DOHH2 (cell line): ENCODE measurements around the gene GART.

Source experiments
- H3F3A ChIP-seq: fragments of 200-600 bp; sonication (generic), shearing (Covaris generic); 2 replicates; pipeline ENCODE4 v1.6.0; 2016; ENCODE audit warnings: antibody characterized with exemption, mild to moderate bottlenecking; ENCODE audit not compliant: control insufficient read depth, insufficient read depth
- H3K27ac ChIP-seq: fragments of 200-600 bp; sonication (generic); 2 replicates; pipeline ENCODE4 v1.5.1; 2014; ENCODE audit warnings: low read depth, mild to moderate bottlenecking, low read length, moderate library complexity
- H3K27me3 ChIP-seq: fragments of 200-600 bp; sonication (generic); 2 replicates; pipeline ENCODE4 v1.6.1; 2014; ENCODE audit warnings: mild to moderate bottlenecking, low read length, mixed read lengths; ENCODE audit not compliant: control insufficient read depth
- H3K36me3 ChIP-seq: fragments of 200-600 bp; sonication (generic); 2 replicates; pipeline ENCODE4 v1.6.1; 2014; ENCODE audit warnings: mild to moderate bottlenecking, low read length, moderate library complexity, mixed read lengths; ENCODE audit not compliant: control insufficient read depth
- H3K4me1 ChIP-seq: fragments of 200-600 bp; sonication (generic); 2 replicates; pipeline ENCODE4 v1.6.1; 2014; ENCODE audit warnings: mild to moderate bottlenecking, low read length, mixed read lengths; ENCODE audit not compliant: control insufficient read depth
- H3K4me2 ChIP-seq: fragments of 200-600 bp; sonication (generic); 2 replicates; pipeline ENCODE4 v1.6.0; 2014; ENCODE audit warnings: mild to moderate bottlenecking, low read length, moderate library complexity
- H3K4me3 ChIP-seq: fragments of 200-600 bp; sonication (generic); 2 replicates; pipeline ENCODE4 v1.5.1; 2014; ENCODE audit warnings: mild to moderate bottlenecking, low read length, mixed read lengths
- H3K79me2 ChIP-seq: fragments of 200-600 bp; sonication (generic); 2 replicates; pipeline ENCODE4 v1.6.1; 2014; ENCODE audit warnings: mild to moderate bottlenecking, low read length, mixed read lengths; ENCODE audit not compliant: control insufficient read depth
- H3K9me2 ChIP-seq: fragments of 200-600 bp; sonication (generic); replicated peaks from 2 replicates; pipeline ENCODE4 v1.6.1; 2014; ENCODE audit warnings: mild to moderate bottlenecking, low read length, mixed read lengths; ENCODE audit not compliant: control insufficient read depth
- H3K9me3 ChIP-seq: fragments of 200-600 bp; sonication (generic); 2 replicates; pipeline ENCODE4 v1.6.1; 2014; ENCODE audit warnings: antibody characterized with exemption, low read length, mixed read lengths; ENCODE audit not compliant: control insufficient read depth, insufficient read depth
- H4K20me1 ChIP-seq: fragments of 200-600 bp; sonication (generic); 2 replicates; pipeline ENCODE4 v1.6.0; 2014; ENCODE audit warnings: low read depth, mild to moderate bottlenecking, antibody characterized with exemption, low read length, moderate library complexity; ENCODE audit not compliant: control insufficient read depth, insufficient read depth
- EZH2phosphoT487 ChIP-seq: fragments of 200-600 bp; sonication (generic); IDR thresholded peaks from 2 replicates; pipeline ENCODE4 v1.6.1; 2017; ENCODE audit warnings: borderline replicate concordance, mild to moderate bottlenecking, antibody characterized with exemption, low read length, moderate library complexity, mixed read lengths
- TF ChIP-seq, protein P1 (sequence below): fragments of 200-600 bp; sonication (generic); IDR thresholded peaks from one replicate; pipeline ENCODE4 v1.5.1; 2014; ENCODE audit warnings: antibody characterized with exemption, mild to moderate bottlenecking, low read depth, low read length; ENCODE audit not compliant: poor library complexity, severe bottlenecking

GART gene

DNA sequence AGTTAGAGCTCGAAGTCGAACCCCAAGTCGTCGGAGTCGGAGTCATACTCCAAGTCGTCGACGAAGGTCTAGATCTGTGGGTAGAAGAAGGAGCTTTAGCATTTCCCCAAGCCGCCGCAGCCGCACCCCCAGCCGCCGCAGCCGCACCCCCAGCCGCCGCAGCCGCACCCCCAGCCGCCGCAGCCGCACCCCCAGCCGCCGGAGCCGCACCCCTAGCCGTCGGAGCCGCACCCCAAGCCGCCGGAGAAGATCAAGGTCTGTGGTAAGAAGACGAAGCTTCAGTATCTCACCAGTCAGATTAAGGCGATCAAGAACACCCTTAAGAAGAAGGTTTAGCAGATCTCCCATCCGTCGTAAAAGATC is 13.0 kb upstream of the GART start:
- H3K9me3 ChIP-seq = no peaks in the 10 kb centered on the region
- no peaks in the 10 kb centered on the region for H3K9me2 ChIP-seq
- no peak for TF ChIP-seq EZH2phosphoT487
- TF ChIP-seq, protein P1, sequence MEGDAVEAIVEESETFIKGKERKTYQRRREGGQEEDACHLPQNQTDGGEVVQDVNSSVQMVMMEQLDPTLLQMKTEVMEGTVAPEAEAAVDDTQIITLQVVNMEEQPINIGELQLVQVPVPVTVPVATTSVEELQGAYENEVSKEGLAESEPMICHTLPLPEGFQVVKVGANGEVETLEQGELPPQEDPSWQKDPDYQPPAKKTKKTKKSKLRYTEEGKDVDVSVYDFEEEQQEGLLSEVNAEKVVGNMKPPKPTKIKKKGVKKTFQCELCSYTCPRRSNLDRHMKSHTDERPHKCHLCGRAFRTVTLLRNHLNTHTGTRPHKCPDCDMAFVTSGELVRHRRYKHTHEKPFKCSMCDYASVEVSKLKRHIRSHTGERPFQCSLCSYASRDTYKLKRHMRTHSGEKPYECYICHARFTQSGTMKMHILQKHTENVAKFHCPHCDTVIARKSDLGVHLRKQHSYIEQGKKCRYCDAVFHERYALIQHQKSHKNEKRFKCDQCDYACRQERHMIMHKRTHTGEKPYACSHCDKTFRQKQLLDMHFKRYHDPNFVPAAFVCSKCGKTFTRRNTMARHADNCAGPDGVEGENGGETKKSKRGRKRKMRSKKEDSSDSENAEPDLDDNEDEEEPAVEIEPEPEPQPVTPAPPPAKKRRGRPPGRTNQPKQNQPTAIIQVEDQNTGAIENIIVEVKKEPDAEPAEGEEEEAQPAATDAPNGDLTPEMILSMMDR = no peak
- no peak overlapping the region for H3K27ac ChIP-seq
- peaks cover 100% of the 10 kb centered on the region for H3K79me2 ChIP-seq
- H3K36me3 ChIP-seq = peaks cover 98% of the 10 kb centered on the region
- peaks cover 48% of the 10 kb centered on the region for H4K20me1 ChIP-seq
- H3K4me2 ChIP-seq = no peak overlapping the region
- H3K4me3 ChIP-seq = no peak overlapping the region
- peaks cover 16% of the 10 kb centered on the region for H3F3A ChIP-seq
- no peaks in the 10 kb centered on the region for H3K27me3 ChIP-seq
- no peaks in the 10 kb centered on the region for H3K4me1 ChIP-seq

DNA sequence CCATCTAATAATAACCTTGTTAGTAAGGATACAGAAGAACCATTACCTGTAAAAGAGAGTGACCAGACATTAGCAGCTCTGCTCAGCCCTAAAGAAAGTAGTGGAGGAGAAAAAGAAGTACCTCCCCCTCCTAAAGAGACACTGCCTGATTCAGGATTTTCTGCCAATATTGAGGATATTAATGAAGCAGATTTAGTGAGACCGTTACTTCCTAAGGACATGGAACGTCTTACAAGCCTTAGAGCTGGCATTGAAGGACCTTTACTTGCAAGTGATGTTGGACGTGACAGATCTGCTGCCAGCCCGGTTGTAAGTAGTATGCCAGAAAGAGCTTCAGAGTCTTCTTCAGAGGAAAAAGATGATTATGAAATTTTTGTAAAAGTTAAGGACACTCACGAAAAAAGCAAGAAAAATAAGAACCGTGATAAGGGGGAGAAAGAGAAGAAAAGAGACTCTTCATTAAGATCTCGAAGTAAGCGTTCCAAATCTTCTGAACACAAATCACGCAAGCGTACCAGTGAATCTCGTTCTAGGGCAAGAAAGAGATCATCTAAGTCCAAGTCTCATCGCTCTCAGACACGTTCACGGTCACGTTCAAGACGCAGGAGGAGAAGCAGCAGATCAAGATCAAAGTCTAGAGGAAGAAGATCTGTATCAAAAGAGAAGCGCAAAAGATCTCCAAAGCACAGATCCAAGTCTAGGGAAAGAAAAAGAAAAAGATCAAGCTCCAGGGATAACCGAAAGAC is 12.5 kb upstream of the GART start:
- no peak overlapping the region for H3K27ac ChIP-seq

DNA sequence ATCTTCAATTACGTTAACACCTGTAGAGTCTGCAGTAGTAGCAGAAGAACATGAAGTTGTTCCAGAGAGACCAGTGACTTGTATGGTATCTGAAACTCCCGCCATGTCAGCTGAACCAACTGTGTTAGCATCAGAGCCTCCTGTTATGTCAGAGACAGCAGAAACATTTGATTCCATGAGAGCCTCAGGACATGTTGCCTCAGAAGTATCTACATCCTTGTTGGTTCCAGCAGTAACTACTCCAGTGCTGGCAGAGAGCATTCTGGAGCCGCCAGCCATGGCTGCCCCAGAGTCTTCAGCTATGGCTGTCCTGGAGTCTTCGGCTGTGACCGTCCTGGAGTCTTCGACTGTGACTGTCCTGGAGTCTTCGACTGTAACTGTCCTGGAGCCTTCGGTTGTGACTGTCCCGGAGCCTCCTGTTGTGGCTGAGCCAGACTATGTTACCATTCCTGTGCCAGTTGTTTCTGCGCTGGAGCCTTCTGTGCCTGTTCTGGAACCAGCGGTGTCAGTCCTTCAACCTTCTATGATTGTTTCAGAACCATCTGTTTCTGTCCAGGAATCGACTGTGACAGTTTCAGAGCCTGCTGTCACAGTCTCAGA is 11.2 kb upstream of the GART start:
- peaks cover 9% of the 10 kb centered on the region for H3F3A ChIP-seq
- TF ChIP-seq, protein P1 = no peak
- no peak for TF ChIP-seq EZH2phosphoT487
- H3K4me2 ChIP-seq = no peak overlapping the region
- H3K9me3 ChIP-seq = no peaks in the 10 kb centered on the region
- peaks cover 100% of the 10 kb centered on the region for H3K79me2 ChIP-seq
- H3K9me2 ChIP-seq = no peaks in the 10 kb centered on the region
- H3K4me1 ChIP-seq = no peaks in the 10 kb centered on the region
- H4K20me1 ChIP-seq = peaks cover 41% of the 10 kb centered on the region
- no peaks in the 10 kb centered on the region for H3K27me3 ChIP-seq
- H3K27ac ChIP-seq = no peak overlapping the region
- H3K36me3 ChIP-seq = peaks cover 98% of the 10 kb centered on the region
- H3K4me3 ChIP-seq = no peak overlapping the region

More for the DNA sequence above, 12.5 kb upstream of the GART start:
- Histone ChIP-seq H3K79me2 (peaks cover 100% of the 10 kb centered on the region), H3K4me2 (no peak overlapping the region), H3F3A (peaks cover 12% of the 10 kb centered on the region), H3K36me3 (peaks cover 98% of the 10 kb centered on the region), H3K9me3 (no peaks in the 10 kb centered on the region), H3K9me2 (no peaks in the 10 kb centered on the region), H3K4me1 (no peaks in the 10 kb centered on the region), H3K27me3 (no peaks in the 10 kb centered on the region), H3K4me3 (no peak overlapping the region), H4K20me1 (peaks cover 45% of the 10 kb centered on the region)
- TF ChIP-seq, protein P1 = no peak
- no peak for TF ChIP-seq EZH2phosphoT487
